HG02678 (cell line): ENCODE results near the gene CHN1.

Source experiments
- ATAC-seq: cut with Tn5 transposase; IDR thresholded peaks from one replicate; pipeline ENCODE4 v1.9.1; 2021; ENCODE audit warnings: mild to moderate bottlenecking, moderate library complexity; ENCODE audit not compliant: unreplicated experiment

The CHN1 gene

GRCh38 chr2:174925046-174925784, 80.0 kb downstream of the CHN1 start:
- ATAC-seq = no peak

GRCh38 chr2:174924061-174924693, 81.0 kb downstream of the CHN1 start:
- ATAC-seq = no peak

- ATAC-seq = no peak
Observed at GRCh38 chr2:174919947-174920595, 85.1 kb downstream of the CHN1 start.

GRCh38 chr2:174918886-174919526, 86.2 kb downstream of the CHN1 start:
- ATAC-seq = no peak

- no peak for ATAC-seq
Observed at GRCh38 chr2:174916270-174916930, 88.8 kb downstream of the CHN1 start.

- ATAC-seq = no peak
Observed at GRCh38 chr2:174914853-174915760, 90.1 kb downstream of the CHN1 start.

- no peak for ATAC-seq
Observed at GRCh38 chr2:174908284-174908683, 96.9 kb downstream of the CHN1 start.

GRCh38 chr2:174903264-174903556, 102.0 kb downstream of the CHN1 start:
- no peak for ATAC-seq

GRCh38 chr2:174902506-174903263, 102.5 kb downstream of the CHN1 start:
- no peak for ATAC-seq

- no peak for ATAC-seq
Observed at GRCh38 chr2:174901075-174901474, 104.1 kb downstream of the CHN1 start.

- no peak for ATAC-seq
Observed at GRCh38 chr2:174897286-174897685, 107.9 kb downstream of the CHN1 start.

- no peak for ATAC-seq
Observed at GRCh38 chr2:174893018-174893417, 112.2 kb downstream of the CHN1 start.

- no peak for ATAC-seq
Observed at GRCh38 chr2:174892546-174892945, 112.6 kb downstream of the CHN1 start.

GRCh38 chr2:174888646-174889271, 116.4 kb downstream of the CHN1 start:
- ATAC-seq = no peak

GRCh38 chr2:174888146-174888545, 117.0 kb downstream of the CHN1 start:
- ATAC-seq = no peak

GRCh38 chr2:174882416-174882815, 122.8 kb downstream of the CHN1 start:
- ATAC-seq = no peak

- ATAC-seq = no peak
Observed at GRCh38 chr2:174881678-174882077, 123.5 kb downstream of the CHN1 start.

GRCh38 chr2:174878537-174879147, 126.5 kb downstream of the CHN1 start:
- ATAC-seq = no peak

GRCh38 chr2:174877751-174878150, 127.4 kb downstream of the CHN1 start:
- ATAC-seq = no peak
